ENCODE data around the gene NUTF2. TPM values are rescaled to one million over a fixed set of nuclear protein-coding genes. Genes with fewer than 3 reads are reported as not detected.

NUTF2 gene
- total and polyA plus RNA-seq, 10 of the 15 experiments (the other 5 are each of a cell fraction or from before 2014, with no cell fraction given), result 116 to 342 (median 202) TPM

DNA sequence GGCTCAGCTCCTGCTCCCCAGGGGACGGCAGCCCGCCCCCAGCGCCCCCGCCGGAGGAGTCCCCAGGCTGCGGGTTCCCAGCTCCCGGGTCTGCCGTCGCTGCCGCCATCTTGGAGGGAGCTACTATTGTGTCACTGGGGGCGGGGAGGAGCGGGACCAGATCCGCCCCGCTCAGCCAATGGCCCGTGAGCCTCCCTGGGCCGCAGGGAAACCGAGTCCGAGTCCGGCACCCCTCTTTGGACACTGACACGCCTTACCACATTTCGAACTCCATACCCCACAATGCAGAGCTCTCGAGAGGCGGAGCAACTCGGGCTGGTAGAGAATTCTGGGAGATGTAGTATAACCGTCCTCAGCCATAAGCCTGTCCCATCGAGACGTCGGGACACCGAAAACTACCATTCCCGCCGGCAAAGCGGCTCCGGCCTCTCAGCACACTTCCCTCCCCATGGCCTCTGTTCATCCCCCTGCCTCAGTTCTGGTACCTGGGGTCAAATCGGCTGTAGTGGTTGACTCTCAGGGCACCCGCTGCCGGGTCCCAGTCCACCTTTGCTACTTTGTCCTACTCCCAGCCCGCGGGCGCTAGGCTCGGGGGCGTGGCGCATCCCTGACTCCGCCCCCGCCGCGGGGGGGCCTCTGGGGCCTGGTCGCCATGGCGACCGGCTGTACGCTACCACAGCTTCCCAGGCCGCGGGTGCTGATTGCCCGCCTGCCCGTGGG is 40.1 kb upstream of the NUTF2 start, which contains the start of the genes RANBP10 and TSNAXIP1 (continued):
- TF ChIP-seq E2F8 (IDR thresholded peaks at IDR 0.05; ENCODE audit: low read depth, partially characterized antibody) (no peak), HCFC1 (IDR thresholded peaks at IDR 0.05; ENCODE audit: low read length) (peak; percentile 99), RUNX3 (IDR thresholded peaks at IDR 0.05; ENCODE audit: low read length) (peak; percentile 53), BCL11A (IDR thresholded peaks at IDR 0.05; ENCODE audit: low read depth, low read length) (no peak), RAD21 (IDR thresholded peaks at IDR 0.05; ENCODE audit: insufficient read depth, low read depth, low read length) (no peak), ZNF217 (IDR thresholded peaks at IDR 0.05) (no peak), BMI1 (IDR thresholded peaks at IDR 0.05; ENCODE audit: borderline replicate concordance) (peak; percentile 97), SREBF2 (IDR thresholded peaks at IDR 0.05; ENCODE audit: low read length) (no peak), SPI1 (IDR thresholded peaks at IDR 0.05; ENCODE audit: borderline replicate concordance, insufficient read depth, low read depth, low read length) (peak; percentile 63), MEF2B (IDR thresholded peaks at IDR 0.05; ENCODE audit: partially characterized antibody, poor library complexity, severe bottlenecking) (no peak), NKRF (conservative IDR thresholded peaks at IDR 0.05) (peak; percentile 93), RAD51 (IDR thresholded peaks at IDR 0.05) (no peak), SKIL (IDR thresholded peaks at IDR 0.05; ENCODE audit: low read depth, poor library complexity, severe bottlenecking) (no peak), ZBTB11 (CRISPR knock-in tag; IDR thresholded peaks at IDR 0.05) (no peak), STAT3 (IDR thresholded peaks at IDR 0.05; ENCODE audit: low read depth, low read length) (no peak), FOXK2 (IDR thresholded peaks at IDR 0.05) (no peak), LARP7 (IDR thresholded peaks at IDR 0.05) (peak; percentile 88; the same call in 1 of the 2 replicates), STAT1 (conservative IDR thresholded peaks at IDR 0.05) (no peak; the same call in none of the 2 replicates), SP1 (IDR thresholded peaks at IDR 0.05; ENCODE audit: low read depth, low read length) (peak; percentile 73), ZBED1 (IDR thresholded peaks at IDR 0.05; ENCODE audit: borderline replicate concordance) (no peak)

All from GM12878 (cell line).